ENCODE results near the gene PRXL2C. TPM values are rescaled to one million over a fixed set of nuclear protein-coding genes. Genes with fewer than 3 reads are reported as not detected.

PRXL2C gene
- total and polyA plus RNA-seq, 9 of the 15 experiments (the other 6 are each of a cell fraction or from before 2014, with no cell fraction given), result 3.6 to 15.3 (median 10.6) TPM

DNA sequence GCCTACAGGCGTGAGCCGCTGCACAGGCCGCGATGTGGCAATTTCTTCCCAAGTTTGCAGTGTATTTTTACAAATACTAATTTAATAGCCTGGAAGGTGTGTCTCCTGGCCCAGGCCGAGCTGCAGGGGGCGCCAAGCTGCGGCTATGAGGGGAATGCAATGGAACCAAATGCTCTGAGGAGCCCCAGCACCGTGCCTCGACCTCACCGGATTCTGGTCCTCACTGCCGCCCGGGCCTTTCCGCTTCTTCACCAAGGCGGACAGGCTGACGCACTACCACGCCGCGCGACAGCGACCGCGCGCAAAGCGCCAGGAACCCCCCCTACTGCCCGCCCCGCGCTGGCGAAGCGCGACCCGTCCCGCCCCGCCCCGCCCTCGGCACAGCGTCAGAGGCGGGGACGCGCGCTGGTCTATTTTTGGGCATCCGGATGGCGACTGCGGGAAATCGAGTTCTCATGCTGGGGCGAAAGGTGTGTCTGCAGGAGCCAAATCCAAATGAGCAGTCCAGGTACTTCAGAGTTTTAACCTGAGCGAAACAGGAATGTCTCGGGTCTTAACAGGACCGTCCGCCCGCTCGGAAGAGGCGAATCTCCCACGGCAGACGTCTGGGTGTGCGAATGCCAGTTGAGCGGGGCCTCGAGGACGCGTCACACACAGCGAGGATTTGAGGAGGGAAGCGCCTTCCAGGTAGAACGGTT, 31.7 kb upstream of the PRXL2C start:
- FAIRE-seq (no peak), ATAC-seq (no peak), DNase-seq (ENCODE audit: extremely low read depth in 1 of 4, low spot score in 3 of 4) (no peak)
- WGBS (ENCODE audit: insufficient coverage, low coverage, missing lambda C conversion rate), result 77% methylated on average over 34 of the region's 62 CpGs
- H3K27ac ChIP-seq (ENCODE audit: extremely low read depth, low read depth, low read length), result no peak overlapping the region
- intact Hi-C loops (cut with micrococcal nuclease), result no loop called here
- H3K9ac ChIP-seq (ENCODE audit: insufficient read depth in 1 of 2, low read depth in 2 of 2, low read length in 2 of 2), result no peak overlapping the region
- ChIA-PET CTCF (ENCODE audit: low intra/inter-chr PET ratio) (no interaction called here), POLR2A (no interaction called here)
- H3K4me2 ChIP-seq (ENCODE audit: insufficient read depth, low read length), result no peak overlapping the region
- in situ Hi-C loops (cut with MboI), result no loop called here
- no peaks in the 10 kb centered on the region for H3K36me3 ChIP-seq (ENCODE audit: control insufficient read depth, insufficient read depth, low read length)
- no peak overlapping the region for H3K4me3 ChIP-seq
- H3K79me2 ChIP-seq (ENCODE audit: control insufficient read depth, insufficient read depth, low read length), result no peaks in the 10 kb centered on the region
- no peaks in the 10 kb centered on the region for H3K9me1 ChIP-seq (ENCODE audit: control insufficient read depth, insufficient read depth, low read length)
- H4K20me1 ChIP-seq (replicated peaks; ENCODE audit: control insufficient read depth, insufficient read depth, low read length), result no peaks in the 10 kb centered on the region
- H2AFZ ChIP-seq (ENCODE audit: low read depth, low read length), result no peak overlapping the region
- H3K9me3 ChIP-seq (replicated peaks; ENCODE audit: control insufficient read depth, insufficient read depth, low read depth, low read length), result peaks cover 8% of the 10 kb centered on the region
- H3K27me3 ChIP-seq (ENCODE audit: control insufficient read depth in 2 of 2, insufficient read depth in 2 of 2, low read length in 2 of 2), result no peaks in the 10 kb centered on the region
- no peak for TF ChIP-seq RBM25 (IDR thresholded peaks at IDR 0.05; ENCODE audit: low read depth, low read length, severe bottlenecking)
- TF ChIP-seq, protein P1, sequence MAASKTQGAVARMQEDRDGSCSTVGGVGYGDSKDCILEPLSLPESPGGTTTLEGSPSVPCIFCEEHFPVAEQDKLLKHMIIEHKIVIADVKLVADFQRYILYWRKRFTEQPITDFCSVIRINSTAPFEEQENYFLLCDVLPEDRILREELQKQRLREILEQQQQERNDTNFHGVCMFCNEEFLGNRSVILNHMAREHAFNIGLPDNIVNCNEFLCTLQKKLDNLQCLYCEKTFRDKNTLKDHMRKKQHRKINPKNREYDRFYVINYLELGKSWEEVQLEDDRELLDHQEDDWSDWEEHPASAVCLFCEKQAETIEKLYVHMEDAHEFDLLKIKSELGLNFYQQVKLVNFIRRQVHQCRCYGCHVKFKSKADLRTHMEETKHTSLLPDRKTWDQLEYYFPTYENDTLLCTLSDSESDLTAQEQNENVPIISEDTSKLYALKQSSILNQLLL (CRISPR knock-in tag; IDR thresholded peaks at IDR 0.05; ENCODE audit: borderline replicate concordance), result no peak
- no peak for TF ChIP-seq DACH1 (IDR thresholded peaks at IDR 0.05; ENCODE audit: partially characterized antibody)
- TF ChIP-seq, protein P2, sequence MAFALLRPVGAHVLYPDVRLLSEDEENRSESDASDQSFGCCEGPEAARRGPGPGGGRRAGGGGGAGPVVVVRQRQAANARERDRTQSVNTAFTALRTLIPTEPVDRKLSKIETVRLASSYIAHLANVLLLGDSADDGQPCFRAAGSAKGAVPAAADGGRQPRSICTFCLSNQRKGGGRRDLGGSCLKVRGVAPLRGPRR (CRISPR knock-in tag; IDR thresholded peaks at IDR 0.05), result no peak
- TF ChIP-seq, protein P3, sequence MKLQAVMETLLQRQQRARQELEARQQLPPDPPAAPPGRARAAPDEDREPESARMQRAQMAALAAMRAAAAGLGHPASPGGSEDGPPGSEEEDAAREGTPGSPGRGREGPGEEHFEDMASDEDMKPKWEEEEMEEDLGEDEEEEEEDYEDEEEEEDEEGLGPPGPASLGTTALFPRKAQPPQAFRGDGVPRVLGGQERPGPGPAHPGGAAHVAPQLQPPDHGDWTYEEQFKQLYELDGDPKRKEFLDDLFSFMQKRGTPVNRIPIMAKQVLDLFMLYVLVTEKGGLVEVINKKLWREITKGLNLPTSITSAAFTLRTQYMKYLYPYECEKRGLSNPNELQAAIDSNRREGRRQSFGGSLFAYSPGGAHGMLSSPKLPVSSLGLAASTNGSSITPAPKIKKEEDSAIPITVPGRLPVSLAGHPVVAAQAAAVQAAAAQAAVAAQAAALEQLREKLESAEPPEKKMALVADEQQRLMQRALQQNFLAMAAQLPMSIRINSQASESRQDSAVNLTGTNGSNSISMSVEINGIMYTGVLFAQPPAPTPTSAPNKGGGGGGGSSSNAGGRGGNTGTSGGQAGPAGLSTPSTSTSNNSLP (IDR thresholded peaks at IDR 0.05; ENCODE audit: borderline replicate concordance, low read depth, low read length), result no peak
- no peak for TF ChIP-seq RCOR1 (IDR thresholded peaks at IDR 0.05; ENCODE audit: borderline replicate concordance in 1 of 2, low read depth in 2 of 2, low read length in 2 of 2)
- no peak for TF ChIP-seq WHSC1 (IDR thresholded peaks at IDR 0.05; ENCODE audit: low read length)
- no peak for TF ChIP-seq MED1 (CRISPR knock-in tag; IDR thresholded peaks at IDR 0.05; ENCODE audit: borderline replicate concordance)
- no peak for TF ChIP-seq FOXA1 (IDR thresholded peaks at IDR 0.05; ENCODE audit: borderline replicate concordance)
- no peak for TF ChIP-seq FIP1L1 (IDR thresholded peaks at IDR 0.05; ENCODE audit: low read depth, low read length, poor library complexity, severe bottlenecking)
- TF ChIP-seq, protein P4, sequence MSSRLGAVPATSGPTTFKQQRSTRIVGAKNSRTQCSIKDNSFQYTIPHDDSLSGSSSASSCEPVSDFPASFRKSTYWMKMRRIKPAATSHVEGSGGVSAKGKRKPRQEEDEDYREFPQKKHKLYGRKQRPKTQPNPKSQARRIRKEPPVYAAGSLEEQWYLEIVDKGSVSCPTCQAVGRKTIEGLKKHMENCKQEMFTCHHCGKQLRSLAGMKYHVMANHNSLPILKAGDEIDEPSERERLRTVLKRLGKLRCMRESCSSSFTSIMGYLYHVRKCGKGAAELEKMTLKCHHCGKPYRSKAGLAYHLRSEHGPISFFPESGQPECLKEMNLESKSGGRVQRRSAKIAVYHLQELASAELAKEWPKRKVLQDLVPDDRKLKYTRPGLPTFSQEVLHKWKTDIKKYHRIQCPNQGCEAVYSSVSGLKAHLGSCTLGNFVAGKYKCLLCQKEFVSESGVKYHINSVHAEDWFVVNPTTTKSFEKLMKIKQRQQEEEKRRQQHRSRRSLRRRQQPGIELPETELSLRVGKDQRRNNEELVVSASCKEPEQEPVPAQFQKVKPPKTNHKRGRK (tag; IDR thresholded peaks at IDR 0.05), result no peak
- TF ChIP-seq HLTF (IDR thresholded peaks at IDR 0.05), result no peak
- no peak for TF ChIP-seq FUS (optimal IDR thresholded peaks at IDR 0.05; ENCODE audit: low read depth, low read length)
- no peak for TF ChIP-seq DPF2 (IDR thresholded peaks at IDR 0.05)
- BruUV-seq (replicated peaks), result no TSS peak
- peaks cover 9 to 12% of the 10 kb centered on the region in 2 experiments for H3K4me1 ChIP-seq (replicated peaks in 1 of 2; ENCODE audit: control insufficient read depth in 2 of 2, insufficient read depth in 2 of 2, low read length in 2 of 2)
